Breast epithelium (tissue), 4 donors: ENCODE data around the gene CNN2. TPM values are rescaled to one million over a fixed set of nuclear protein-coding genes. Genes with fewer than 3 reads are reported as not detected.

ENCODE experiments used
- DNase-seq, 2 donors: peaks; one replicate each; pipeline ENCODE4 v3.0.0-alpha.2; 2019; ENCODE audit warnings: low spot score in 2 of 2
- H3K27ac ChIP-seq, 2 donors: fragments of 200-600 bp; sonication (generic) in 1 of 2; one replicate each; pipeline ENCODE4 v1.5.1; 2016 to 2019; ENCODE audit warnings: mild to moderate bottlenecking in 1 of 2
- H3K27me3 ChIP-seq, 2 donors: fragments of 200-600 bp; sonication (generic) in 1 of 2; one replicate each; pipeline versions ENCODE4 v1.5.1 to v1.6.0; 2017 to 2019; ENCODE audit warnings: control low read depth in 1 of 2, mild to moderate bottlenecking in 1 of 2
- H3K36me3 ChIP-seq: fragments of 200-600 bp; one replicate; pipeline ENCODE4 v1.5.1; 2019
- H3K4me1 ChIP-seq, 2 donors: fragments of 200-600 bp; sonication (generic); one replicate each; pipeline ENCODE4 v1.5.1; 2016 to 2019; ENCODE audit warnings: control low read depth in 1 of 2
- H3K4me3 ChIP-seq, 3 donors: fragments of 200-600 bp; sonication (generic); 1 replicate in 2 of 3; 2 replicates in 1 of 3; pipeline ENCODE4 v1.5.1; 2016 to 2019; ENCODE audit warnings: mild to moderate bottlenecking in 3 of 3, moderate library complexity in 2 of 3
- H3K9me3 ChIP-seq, 2 donors: fragments of 200-600 bp; sonication (generic) in 1 of 2; one replicate each; pipeline ENCODE4 v1.5.1; 2016 to 2019; ENCODE audit warnings: control low read depth in 1 of 2
- CTCF ChIP-seq, 3 donors: fragments of 450-650 bp; IDR thresholded peaks; one replicate each; pipeline ENCODE4 v1.5.1; 2016 to 2017; ENCODE audit warnings: antibody characterized with exemption in 3 of 3, mild to moderate bottlenecking in 3 of 3, moderate library complexity in 3 of 3
- POLR2A ChIP-seq: fragments of 450-650 bp; IDR thresholded peaks from one replicate; pipeline ENCODE4 v1.6.1; 2016; ENCODE audit warnings: antibody characterized with exemption, mild to moderate bottlenecking, moderate library complexity
- POLR2AphosphoS5 ChIP-seq, 3 donors: sonication (generic); formaldehyde crosslinking; IDR thresholded peaks; one replicate each; pipeline ENCODE4 v1.6.1; 2017; ENCODE audit warnings: antibody characterized with exemption in 3 of 3
- intact Hi-C: fragments of 100-400 bp; cut with DNase I; formaldehyde crosslinking; loops from one replicate; pipeline ENCODE4 v1.15.1; 2023; ENCODE audit warnings: low total_unique reads
- total RNA-seq, 3 donors: library from RNA; depleted of rRNA; stranded (reverse); fragments of >200 nt; gene quantifications; one replicate each; pipeline ENCODE4 v1.1.0, GENCODE V29; 2016

CNN2 gene
- total RNA-seq, 3 donors from 2014 or later = 70.4 to 74.1 (median 70.7) TPM

- intact Hi-C loops = loop anchor here (10.0 kb wide), 1 partner anchor 207 kb away; no protein-coding TSS in a partner anchor
- peaks cover 16 to 46% of the 10 kb centered on the region in 2 donors for H3K4me1 ChIP-seq
Measured at GRCh38 chr19:1017115-1017905, 9.1 kb upstream of the CNN2 start.

GRCh38 chr19:1017906-1018305, 8.5 kb upstream of the CNN2 start:
- peak overlapping the region in 1 of 2 donors; percentile 77 for H3K27ac ChIP-seq
- no peaks in the 10 kb centered on the region for H3K27me3 ChIP-seq
- TF ChIP-seq CTCF (IDR thresholded peaks at IDR 0.05) = no peak
- no peak for TF ChIP-seq POLR2A
- no peak for TF ChIP-seq POLR2AphosphoS5 (IDR thresholded peaks at IDR 0.05)
- peaks cover 16 to 46% of the 10 kb centered on the region in 2 donors for H3K4me1 ChIP-seq
- DNase-seq = no peak
- no peaks in the 10 kb centered on the region for H3K9me3 ChIP-seq
- intact Hi-C loops = loop anchor here (10.0 kb wide), 1 partner anchor 207 kb away; no protein-coding TSS in a partner anchor
- peak overlapping the region in 1 of 3 donors; percentile 58 for H3K4me3 ChIP-seq
- no peaks in the 10 kb centered on the region for H3K36me3 ChIP-seq

More at GRCh38 chr19:1017115-1017905, 9.1 kb upstream of the CNN2 start:
- Histone ChIP-seq H3K27ac (peak overlapping the region in 1 of 2 donors; percentile 77), H3K36me3 (peaks cover 1% of the 10 kb centered on the region), H3K9me3 (no peaks in the 10 kb centered on the region), H3K4me3 (peak overlapping the region in 1 of 3 donors; percentile 58), H3K27me3 (no peaks in the 10 kb centered on the region)
- DNase-seq = no peak
- TF ChIP-seq POLR2A (no peak), CTCF (IDR thresholded peaks at IDR 0.05) (no peak), POLR2AphosphoS5 (IDR thresholded peaks at IDR 0.05) (no peak)

GRCh38 chr19:1018393-1018792, 8.0 kb upstream of the CNN2 start:
- peak overlapping the region in 1 of 3 donors; percentile 58 for H3K4me3 ChIP-seq
- TF ChIP-seq POLR2AphosphoS5 (IDR thresholded peaks at IDR 0.05) (no peak), POLR2A (no peak), CTCF (IDR thresholded peaks at IDR 0.05) (no peak)
- no peaks in the 10 kb centered on the region for H3K36me3 ChIP-seq
- H3K27me3 ChIP-seq = no peaks in the 10 kb centered on the region
- intact Hi-C loops = loop anchor here (10.0 kb wide), 1 partner anchor 206 kb away; no protein-coding TSS in a partner anchor
- DNase-seq = no peak
- H3K27ac ChIP-seq = no peak overlapping the region
- peaks cover 16 to 46% of the 10 kb centered on the region in 2 donors for H3K4me1 ChIP-seq
- H3K9me3 ChIP-seq = no peaks in the 10 kb centered on the region

- Histone ChIP-seq H3K4me3 (peak overlapping the region; percentile 92 to 97 (median 93)), H3K4me1 (peaks cover 16 to 46% of the 10 kb centered on the region in 2 donors), H3K9me3 (no peaks in the 10 kb centered on the region), H3K27ac (no peak overlapping the region), H3K27me3 (no peaks in the 10 kb centered on the region), H3K36me3 (no peaks in the 10 kb centered on the region)
- DNase-seq = no peak
- intact Hi-C loops = loop anchor here (10.0 kb wide), 1 partner anchor 206 kb away; no protein-coding TSS in a partner anchor
- TF ChIP-seq CTCF (IDR thresholded peaks at IDR 0.05) = no peak
- no peak for TF ChIP-seq POLR2AphosphoS5 (IDR thresholded peaks at IDR 0.05)
- no peak for TF ChIP-seq POLR2A
Measured at GRCh38 chr19:1018932-1019615, 7.3 kb upstream of the CNN2 start.
